Measurements from ENCODE around the gene ITGB2.

GRCh38 chr21:44918581-44919033, 2.1 kb downstream of the ITGB2 start:
- no peak for TF ChIP-seq CTCF (IDR thresholded peaks at IDR 0.05)
- no peak for TF ChIP-seq POLR2AphosphoS5 (IDR thresholded peaks at IDR 0.05)
- TF ChIP-seq POLR2A (IDR thresholded peaks at IDR 0.05) = no peak
- no peak for TF ChIP-seq EP300 (IDR thresholded peaks at IDR 0.05)

Measured in suprapubic skin (tissue), 4 donors.